Ovary (tissue), 3 donors: ENCODE results near the gene SLC35B3.
"Not testable (repeated sequence)": the region's sequence is repeated elsewhere in the genome, so short reads cannot be mapped to it uniquely, and the experiment has no call there.

Source experiments
- EP300 ChIP-seq: sonication (generic); formaldehyde crosslinking; IDR thresholded peaks from one replicate; pipeline ENCODE4 v1.6.1; 2017; ENCODE audit warnings: antibody characterized with exemption
- POLR2A ChIP-seq: fragments of 450-650 bp; IDR thresholded peaks from one replicate; pipeline ENCODE4 v1.6.1; 2017; ENCODE audit warnings: antibody characterized with exemption, mild to moderate bottlenecking, moderate library complexity
- TF ChIP-seq, protein P1 (sequence below), 3 donors: fragments of 450-650 bp in 2 of 3; fragments of 200-600 bp in 1 of 3; IDR thresholded peaks; one replicate each; pipeline versions ENCODE4 v1.5.1 to v1.8.0; 2016 to 2022; ENCODE audit warnings: antibody characterized with exemption in 3 of 3, mild to moderate bottlenecking in 1 of 3
- donor health status: DM: no; HTN: no; CAD: no.

DNA sequence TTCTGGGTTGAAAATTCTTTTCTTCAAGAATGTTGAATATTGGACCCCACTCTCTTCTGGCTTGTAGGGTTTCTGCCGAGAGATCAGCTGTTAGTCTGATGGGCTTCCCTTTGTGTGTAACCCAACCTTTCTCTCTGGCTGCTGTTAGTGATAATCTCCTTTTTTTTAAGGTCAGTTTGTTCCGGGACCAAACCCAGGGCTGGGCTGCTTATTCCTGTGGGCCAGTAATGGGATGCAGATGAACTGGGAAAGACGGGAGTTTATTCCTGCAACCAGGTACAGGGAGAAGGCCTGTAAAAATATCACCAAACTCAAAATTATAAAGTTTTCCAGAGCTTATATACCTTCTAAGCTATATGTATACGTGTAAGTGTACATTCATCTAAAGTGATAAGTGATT lies 10.6 kb upstream of the SLC35B3 start:
- TF ChIP-seq EP300, POLR2A: not testable (repeated sequence)
- TF ChIP-seq, protein P1, sequence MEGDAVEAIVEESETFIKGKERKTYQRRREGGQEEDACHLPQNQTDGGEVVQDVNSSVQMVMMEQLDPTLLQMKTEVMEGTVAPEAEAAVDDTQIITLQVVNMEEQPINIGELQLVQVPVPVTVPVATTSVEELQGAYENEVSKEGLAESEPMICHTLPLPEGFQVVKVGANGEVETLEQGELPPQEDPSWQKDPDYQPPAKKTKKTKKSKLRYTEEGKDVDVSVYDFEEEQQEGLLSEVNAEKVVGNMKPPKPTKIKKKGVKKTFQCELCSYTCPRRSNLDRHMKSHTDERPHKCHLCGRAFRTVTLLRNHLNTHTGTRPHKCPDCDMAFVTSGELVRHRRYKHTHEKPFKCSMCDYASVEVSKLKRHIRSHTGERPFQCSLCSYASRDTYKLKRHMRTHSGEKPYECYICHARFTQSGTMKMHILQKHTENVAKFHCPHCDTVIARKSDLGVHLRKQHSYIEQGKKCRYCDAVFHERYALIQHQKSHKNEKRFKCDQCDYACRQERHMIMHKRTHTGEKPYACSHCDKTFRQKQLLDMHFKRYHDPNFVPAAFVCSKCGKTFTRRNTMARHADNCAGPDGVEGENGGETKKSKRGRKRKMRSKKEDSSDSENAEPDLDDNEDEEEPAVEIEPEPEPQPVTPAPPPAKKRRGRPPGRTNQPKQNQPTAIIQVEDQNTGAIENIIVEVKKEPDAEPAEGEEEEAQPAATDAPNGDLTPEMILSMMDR (IDR thresholded peaks at IDR 0.05): not testable (repeated sequence)
